Measurements from ENCODE around the gene CBX4. TPM values are rescaled to one million over a fixed set of nuclear protein-coding genes. Genes with fewer than 3 reads are reported as not detected.

The CBX4 gene
- total RNA-seq, 1 donor from 2014 or later = 22.8 TPM

- Mint-ChIP-seq H3K27ac (no peak overlapping the region), H3K27me3 (peaks cover 50% of the 10 kb centered on the region), H3K36me3 (ENCODE audit: insufficient read depth) (peaks cover 4% of the 10 kb centered on the region), H3K4me1 (ENCODE audit: low read depth) (peaks cover 24% of the 10 kb centered on the region), H3K9me3 (ENCODE audit: low read depth) (no peaks in the 10 kb centered on the region), H3K4me3 (ENCODE audit: low read depth) (peak overlapping the region; percentile 60)
- no peak for TF ChIP-seq CTCF (IDR thresholded peaks at IDR 0.05; ENCODE audit: unreplicated experiment)
- no peak for DNase-seq (ENCODE audit: low spot score, unreplicated experiment)
Observed at GRCh38 chr17:79792341-79792871, 46.8 kb downstream of the CBX4 start.

DNA sequence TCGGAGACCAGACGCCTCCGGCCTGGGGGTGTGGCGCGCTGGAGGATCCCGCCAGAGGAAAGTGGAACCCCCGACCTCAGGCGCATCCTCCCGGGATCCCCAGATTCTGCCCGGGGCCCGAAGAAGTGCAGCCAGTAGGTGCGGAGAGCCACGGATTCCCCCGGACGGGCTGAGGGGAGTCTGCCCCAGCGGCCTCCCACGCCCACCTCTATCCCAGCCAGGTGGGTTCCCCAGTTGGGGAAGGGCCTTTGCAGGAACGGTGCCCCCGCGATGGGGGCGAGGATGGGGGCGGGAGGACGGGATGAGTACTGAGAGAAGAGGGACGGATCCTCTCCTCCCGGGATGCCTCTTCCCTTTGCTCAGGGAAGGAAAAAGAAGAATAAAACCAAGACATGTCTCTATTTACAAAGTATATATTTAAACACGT is 47.5 kb downstream of the CBX4 start:
- peaks cover 4% of the 10 kb centered on the region for H3K36me3 Mint-ChIP-seq (ENCODE audit: insufficient read depth)
- H3K27ac Mint-ChIP-seq = no peak overlapping the region
- no peak for TF ChIP-seq CTCF (IDR thresholded peaks at IDR 0.05; ENCODE audit: unreplicated experiment)
- H3K4me3 Mint-ChIP-seq (ENCODE audit: low read depth) = no peak overlapping the region
- no peaks in the 10 kb centered on the region for H3K9me3 Mint-ChIP-seq (ENCODE audit: low read depth)
- no peak for DNase-seq (ENCODE audit: low spot score, unreplicated experiment)
- peaks cover 24% of the 10 kb centered on the region for H3K4me1 Mint-ChIP-seq (ENCODE audit: low read depth)
- peaks cover 53% of the 10 kb centered on the region for H3K27me3 Mint-ChIP-seq

- no peak overlapping the region for H3K27ac Mint-ChIP-seq
- no peak for DNase-seq (ENCODE audit: low spot score, unreplicated experiment)
- peaks cover 21% of the 10 kb centered on the region for H3K4me1 Mint-ChIP-seq (ENCODE audit: low read depth)
- H3K36me3 Mint-ChIP-seq (ENCODE audit: insufficient read depth) = peaks cover 4% of the 10 kb centered on the region
- peaks cover 53% of the 10 kb centered on the region for H3K27me3 Mint-ChIP-seq
- TF ChIP-seq CTCF (IDR thresholded peaks at IDR 0.05; ENCODE audit: unreplicated experiment) = no peak
- no peaks in the 10 kb centered on the region for H3K9me3 Mint-ChIP-seq (ENCODE audit: low read depth)
- no peak overlapping the region for H3K4me3 Mint-ChIP-seq (ENCODE audit: low read depth)
Observed at GRCh38 chr17:79790805-79791734, 48.2 kb downstream of the CBX4 start.

DNA sequence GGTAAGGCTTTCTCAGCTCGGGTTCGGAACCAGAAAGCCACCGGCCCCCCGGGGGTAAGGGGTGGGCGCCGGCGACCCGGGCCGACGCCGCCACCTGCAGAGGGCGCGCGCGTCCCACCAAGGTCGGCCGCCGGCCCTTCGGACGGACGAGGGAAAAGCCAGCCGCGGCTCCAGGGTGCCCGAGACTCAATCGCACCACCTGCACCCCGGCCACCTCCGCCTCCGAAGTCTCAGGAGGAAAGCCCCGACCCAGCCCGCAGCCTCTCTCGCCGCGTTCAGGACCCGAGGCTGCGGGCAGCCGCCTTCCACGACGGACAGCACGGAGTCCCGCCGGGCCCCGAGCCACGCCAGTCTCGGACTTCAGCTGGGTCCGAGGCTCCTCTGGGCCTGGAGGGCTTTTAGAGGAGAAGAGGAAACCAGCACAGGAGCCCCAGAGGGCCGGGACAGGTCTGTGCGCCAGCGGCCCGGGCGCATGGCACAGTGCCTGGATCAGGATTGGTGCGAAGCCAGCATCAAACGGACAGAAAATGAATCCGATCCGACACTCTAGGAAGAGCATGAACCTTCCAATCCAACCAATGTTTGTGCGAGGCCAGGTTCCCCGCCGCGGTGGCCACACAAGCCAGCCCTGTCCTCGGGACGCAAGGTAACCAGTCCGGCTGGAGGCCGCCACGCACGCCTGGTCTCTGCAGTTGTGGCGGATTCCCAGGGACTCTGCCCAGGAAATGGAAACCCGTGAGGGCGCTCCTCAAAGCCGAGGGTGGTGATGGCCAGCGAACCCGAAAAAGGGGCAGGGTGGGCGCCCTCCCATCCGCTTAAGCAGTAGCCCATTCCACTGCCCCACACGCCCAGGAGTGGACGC is 49.1 kb downstream of the CBX4 start:
- TF ChIP-seq CTCF (IDR thresholded peaks at IDR 0.05; ENCODE audit: unreplicated experiment) = peak; percentile 90
- Mint-ChIP-seq H3K27ac (no peak overlapping the region), H3K27me3 (peaks cover 49% of the 10 kb centered on the region), H3K4me3 (ENCODE audit: low read depth) (no peak overlapping the region), H3K4me1 (ENCODE audit: low read depth) (peaks cover 17% of the 10 kb centered on the region), H3K36me3 (ENCODE audit: insufficient read depth) (peaks cover 7% of the 10 kb centered on the region), H3K9me3 (ENCODE audit: low read depth) (no peaks in the 10 kb centered on the region)
- DNase-seq (ENCODE audit: low spot score, unreplicated experiment) = peak; percentile 50

All from progenitor cell of endocrine pancreas (in vitro differentiated cells).